GM13977 (cell line): Measurements from ENCODE around the gene WWOX.

Experiments used
- DNase-seq: peaks from one replicate; pipeline ENCODE4 v3.0.0; 2012; ENCODE audit warnings: low spot score
- in situ Hi-C: fragments of 300-500 bp; cut with MboI; formaldehyde crosslinking; loops from one replicate; pipeline ENCODE4 v1.12.0; 2022; ENCODE audit warnings: low sequenced_read_pairs, low pct_unique_long_range_greater_than_20kb, mixed read lengths, inconsistent platforms; ENCODE audit not compliant: unreplicated experiment
- TF ChIP-seq, protein P1 (sequence below): IDR thresholded peaks from 2 replicates; pipeline ENCODE4 v1.5.1; 2012; ENCODE audit warnings: mild to moderate bottlenecking, control low read depth; ENCODE audit not compliant: insufficient read depth; ENCODE audit errors: extremely low read depth, missing control alignments

The WWOX gene

DNA sequence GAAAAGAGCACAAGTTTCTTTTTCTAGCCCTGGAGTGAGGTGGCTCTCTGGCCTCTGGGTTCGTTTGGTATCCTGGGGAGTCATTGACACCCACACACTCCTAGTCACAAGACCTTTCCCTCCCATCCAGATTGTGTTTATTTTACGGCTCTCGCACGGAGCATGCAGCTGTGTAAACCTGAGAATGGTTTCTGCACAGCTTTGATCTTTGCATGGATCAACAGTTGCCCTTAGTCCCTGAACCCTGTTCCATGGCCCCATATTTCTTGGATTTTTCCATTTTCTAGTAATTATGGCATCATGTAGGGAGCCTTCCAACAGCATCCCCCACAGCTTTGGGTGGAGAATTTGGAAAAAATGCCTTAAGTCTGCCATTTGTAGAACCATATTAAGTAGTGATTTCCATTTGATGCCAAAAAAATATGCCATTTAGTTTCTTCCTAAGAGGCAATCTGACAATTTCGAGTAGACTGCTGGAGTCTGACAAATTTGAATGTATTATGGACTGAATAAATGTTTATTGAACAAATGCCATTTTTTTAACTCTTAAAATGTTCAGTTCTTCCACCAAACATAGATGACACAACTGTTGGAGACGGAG lies 197.7 kb downstream of the WWOX start:
- TF ChIP-seq, protein P1, sequence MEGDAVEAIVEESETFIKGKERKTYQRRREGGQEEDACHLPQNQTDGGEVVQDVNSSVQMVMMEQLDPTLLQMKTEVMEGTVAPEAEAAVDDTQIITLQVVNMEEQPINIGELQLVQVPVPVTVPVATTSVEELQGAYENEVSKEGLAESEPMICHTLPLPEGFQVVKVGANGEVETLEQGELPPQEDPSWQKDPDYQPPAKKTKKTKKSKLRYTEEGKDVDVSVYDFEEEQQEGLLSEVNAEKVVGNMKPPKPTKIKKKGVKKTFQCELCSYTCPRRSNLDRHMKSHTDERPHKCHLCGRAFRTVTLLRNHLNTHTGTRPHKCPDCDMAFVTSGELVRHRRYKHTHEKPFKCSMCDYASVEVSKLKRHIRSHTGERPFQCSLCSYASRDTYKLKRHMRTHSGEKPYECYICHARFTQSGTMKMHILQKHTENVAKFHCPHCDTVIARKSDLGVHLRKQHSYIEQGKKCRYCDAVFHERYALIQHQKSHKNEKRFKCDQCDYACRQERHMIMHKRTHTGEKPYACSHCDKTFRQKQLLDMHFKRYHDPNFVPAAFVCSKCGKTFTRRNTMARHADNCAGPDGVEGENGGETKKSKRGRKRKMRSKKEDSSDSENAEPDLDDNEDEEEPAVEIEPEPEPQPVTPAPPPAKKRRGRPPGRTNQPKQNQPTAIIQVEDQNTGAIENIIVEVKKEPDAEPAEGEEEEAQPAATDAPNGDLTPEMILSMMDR: no peak
- no peak for DNase-seq
- in situ Hi-C loops: no loop called here

DNA sequence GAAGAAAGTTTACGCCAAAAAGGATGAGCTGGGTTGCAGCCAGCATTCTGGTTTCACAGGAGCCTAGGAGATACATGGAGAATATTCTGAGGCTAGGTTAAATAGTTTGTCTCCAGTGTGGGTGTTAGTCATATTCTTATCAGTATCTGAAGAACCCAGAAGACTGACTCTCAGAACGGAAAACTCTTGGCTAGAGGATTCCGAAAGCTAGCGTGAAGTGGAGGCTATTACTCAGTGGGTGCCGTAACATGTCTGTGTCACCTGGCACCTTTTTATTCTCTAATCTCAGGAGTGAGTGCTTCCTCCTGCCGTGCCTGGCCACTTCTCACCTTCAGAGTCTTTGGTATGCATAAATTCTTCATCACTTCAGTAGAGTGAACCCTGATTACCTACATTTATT lies 199.5 kb downstream of the WWOX start:
- TF ChIP-seq, protein P1: no peak
- DNase-seq: no peak
- in situ Hi-C loops: no loop called here

DNA sequence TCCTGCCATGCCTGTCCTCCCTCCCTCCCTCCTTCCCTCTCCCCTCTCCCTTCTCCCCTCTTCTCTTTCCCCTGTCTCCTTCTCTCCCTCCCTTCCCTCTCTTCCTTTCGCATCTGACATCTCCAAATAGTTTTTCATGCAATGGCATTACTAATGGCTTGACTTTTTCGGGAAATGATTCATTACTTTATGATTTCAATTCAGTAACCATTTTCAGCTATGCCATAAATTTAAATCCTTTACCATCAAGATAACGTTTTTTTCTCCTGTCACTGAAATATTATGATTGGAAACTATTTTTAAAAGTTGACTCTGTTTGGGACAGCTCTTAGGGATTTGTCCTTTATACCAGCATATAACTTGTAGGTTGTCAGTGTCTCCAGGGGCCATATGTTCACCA lies 201.0 kb downstream of the WWOX start:
- DNase-seq: no peak
- in situ Hi-C loops: no loop called here
- TF ChIP-seq, protein P1: no peak

DNA sequence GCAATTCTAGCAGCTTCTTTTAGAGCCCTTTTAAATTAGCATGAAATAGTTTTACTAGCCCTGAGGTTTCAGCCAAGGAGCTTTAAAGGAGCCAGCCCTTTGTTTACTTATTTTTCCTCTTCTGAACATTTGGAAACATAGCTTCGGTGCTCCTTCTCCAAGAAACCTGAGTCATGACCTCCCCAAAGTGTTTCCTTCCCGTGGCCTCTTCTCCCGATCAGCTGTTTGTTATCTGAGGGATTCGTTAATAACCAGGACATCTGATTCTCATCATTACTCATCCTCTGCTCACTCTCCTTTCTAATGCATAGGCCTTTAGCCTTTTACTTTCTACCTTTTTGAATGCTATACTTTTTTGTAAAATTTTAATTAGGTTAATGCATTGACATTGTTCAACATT lies 204.5 kb downstream of the WWOX start:
- TF ChIP-seq, protein P1: no peak
- in situ Hi-C loops: no loop called here
- DNase-seq: no peak

DNA sequence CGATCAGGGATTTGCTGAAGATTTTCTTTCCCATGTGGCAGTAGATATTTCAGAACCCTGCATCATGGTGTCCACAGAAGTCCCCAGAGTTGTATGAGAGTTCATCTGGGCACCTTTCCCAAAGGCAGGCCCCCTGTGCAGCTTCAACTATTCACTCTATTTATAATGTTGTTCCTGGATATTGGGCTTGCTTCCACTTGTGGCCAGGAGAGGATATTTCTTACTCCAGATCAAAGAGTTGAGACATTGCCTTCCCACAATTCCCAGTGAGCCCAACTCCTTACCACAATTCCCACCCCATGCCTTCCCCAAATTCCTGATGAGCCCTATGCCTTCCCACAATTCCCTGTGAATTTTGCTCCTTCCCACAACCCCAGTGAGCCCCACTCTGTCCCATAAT lies 206.9 kb downstream of the WWOX start:
- TF ChIP-seq, protein P1: no peak
- no peak for DNase-seq
- in situ Hi-C loops: no loop called here

DNA sequence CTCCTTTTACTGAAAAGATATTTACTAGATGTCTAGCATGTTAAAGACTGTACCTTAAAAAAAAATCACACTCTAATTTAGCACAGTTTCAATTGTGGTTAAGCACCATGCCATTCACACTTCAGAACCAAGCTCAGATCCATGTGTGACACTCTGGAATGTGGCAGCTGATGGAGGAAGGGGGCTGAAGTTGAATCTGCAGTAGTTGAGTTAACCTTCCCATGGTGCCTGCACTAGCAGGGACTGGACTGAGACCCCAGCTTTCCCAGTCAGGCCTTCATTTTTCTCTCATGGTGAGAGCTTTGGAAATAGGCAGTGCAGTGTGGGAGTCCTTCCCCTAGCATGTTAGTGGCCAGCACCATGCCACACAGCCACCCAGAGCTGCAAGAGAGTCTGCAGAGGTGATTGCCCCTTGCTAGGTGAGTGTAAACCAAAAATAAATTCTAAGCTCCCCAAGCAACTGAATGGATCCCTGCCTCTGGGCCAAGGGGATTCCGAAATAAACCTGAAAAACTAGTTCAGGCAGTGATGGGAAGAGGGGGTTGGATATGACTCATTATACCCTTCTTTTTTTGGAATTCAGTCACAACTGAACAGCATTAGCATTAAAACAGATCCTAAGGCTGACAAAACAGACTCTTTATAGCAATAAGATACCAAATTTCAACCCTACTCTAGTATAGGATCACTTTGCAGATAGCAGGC lies 208.5 kb downstream of the WWOX start:
- in situ Hi-C loops: no loop called here
- DNase-seq: no peak
- TF ChIP-seq, protein P1: no peak
